Camera-type eye (tissue), 1 donor: Measurements from ENCODE around the gene TMED7. TPM values are rescaled to one million over a fixed set of nuclear protein-coding genes. Genes with fewer than 3 reads are reported as not detected.

Experiments used
- total RNA-seq: library from RNA; depleted of rRNA; stranded (reverse); fragments of >200 nt; gene quantifications from one replicate; pipeline ENCODE4 v1.2.3, GENCODE V29; 2014

Gene TMED7
- 114 TPM for total RNA-seq

GRCh38 chr5:115625579-115626444 lies at the start of gene TMED7:
TMED7 (minus strand) TSS chr5:115626036; CDS start chr5:115625792, 244 bp downstream.

DNA sequence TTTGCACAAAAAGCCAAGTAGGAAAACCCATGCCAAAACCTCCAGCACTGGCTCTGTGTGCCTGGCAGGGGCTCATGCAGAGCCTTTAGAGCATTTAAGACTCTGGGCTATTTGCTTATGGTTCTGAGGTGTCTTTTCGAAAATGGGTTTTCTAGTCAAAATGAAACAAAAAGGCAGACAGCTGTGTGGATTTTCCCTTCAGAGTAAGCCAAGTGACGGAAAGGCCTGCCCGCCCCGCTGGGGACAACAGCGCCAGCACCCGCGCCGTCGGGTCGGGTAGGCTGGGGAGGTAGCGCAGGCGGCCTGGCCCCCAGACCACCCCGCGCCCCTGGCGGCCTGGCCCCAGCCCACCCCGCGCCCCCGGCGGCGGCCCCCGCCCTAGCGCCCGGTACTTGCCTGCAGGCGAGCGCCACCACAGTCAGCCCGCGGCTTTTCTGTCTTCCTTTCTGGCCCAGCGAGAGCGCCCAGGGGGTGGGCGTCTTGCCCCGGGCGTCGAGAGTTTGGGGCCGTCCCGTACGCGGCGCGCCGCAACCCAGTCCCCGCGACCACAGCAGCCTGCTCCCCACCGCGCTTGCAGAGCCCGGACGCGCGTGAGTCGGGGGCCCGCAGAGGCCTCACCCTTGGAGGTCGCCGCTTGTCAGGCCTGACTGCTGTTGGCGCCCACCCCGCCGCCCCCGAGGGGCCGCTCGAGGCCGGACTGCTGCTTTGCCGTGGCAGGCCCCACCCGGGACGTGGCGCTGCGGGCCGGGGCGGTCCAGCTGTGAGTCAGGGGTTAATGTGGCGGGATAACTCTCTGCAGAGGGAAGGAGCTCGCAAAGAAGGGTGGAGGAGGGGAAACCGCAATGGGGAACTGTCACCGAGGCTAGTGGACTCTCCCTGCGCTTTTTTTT lies 23.9 kb downstream of the TMED7 start, which contains the start of gene TICAM2:
Gene TICAM2 (minus strand): TSS at position 779 of the 890 bp plus-strand sequence. CDS start 21,223 bp downstream, outside the sequence.

Other genes starting within 250 kb of the TMED7 start
- gene FEM1C, start 81.3 kb downstream of the TMED7 start, total RNA-seq, result 53.1 TPM
- gene TICAM2, start 23.6 kb downstream of the TMED7 start, total RNA-seq, result 2.4 TPM
- gene CDO1, start 190.6 kb upstream of the TMED7 start, total RNA-seq, result 64.5 TPM
- 85.8 TPM for gene ATG12, start 215.5 kb upstream of the TMED7 start, total RNA-seq
- gene AP3S1, start 215.9 kb upstream of the TMED7 start, total RNA-seq, result 64.7 TPM